Neuron (in vitro differentiated cells): Measurements from ENCODE around the gene SIGLEC10.

Source experiments
- H2AFZ ChIP-seq: one replicate; pipeline ENCODE4 v1.6.1; 2013; ENCODE audit warnings: low read depth, mild to moderate bottlenecking, inconsistent platforms, low read length, moderate library complexity
- H3K27me3 ChIP-seq: one replicate; pipeline ENCODE4 v1.6.1; 2013; ENCODE audit warnings: low read length; ENCODE audit not compliant: insufficient read depth
- H3K36me3 ChIP-seq: one replicate; pipeline ENCODE4 v1.6.1; 2013; ENCODE audit warnings: low read length; ENCODE audit not compliant: insufficient read depth
- H3K4me1 ChIP-seq: one replicate; pipeline ENCODE4 v1.6.1; 2013; ENCODE audit warnings: low read length; ENCODE audit not compliant: insufficient read depth
- H3K4me3 ChIP-seq: 2 replicates; pipeline ENCODE4 v1.5.1; 2013; ENCODE audit warnings: mild to moderate bottlenecking, low read length, moderate library complexity
- H3K9me3 ChIP-seq: one replicate; pipeline ENCODE4 v1.6.1; 2013; ENCODE audit warnings: low read length

SIGLEC10 gene

DNA sequence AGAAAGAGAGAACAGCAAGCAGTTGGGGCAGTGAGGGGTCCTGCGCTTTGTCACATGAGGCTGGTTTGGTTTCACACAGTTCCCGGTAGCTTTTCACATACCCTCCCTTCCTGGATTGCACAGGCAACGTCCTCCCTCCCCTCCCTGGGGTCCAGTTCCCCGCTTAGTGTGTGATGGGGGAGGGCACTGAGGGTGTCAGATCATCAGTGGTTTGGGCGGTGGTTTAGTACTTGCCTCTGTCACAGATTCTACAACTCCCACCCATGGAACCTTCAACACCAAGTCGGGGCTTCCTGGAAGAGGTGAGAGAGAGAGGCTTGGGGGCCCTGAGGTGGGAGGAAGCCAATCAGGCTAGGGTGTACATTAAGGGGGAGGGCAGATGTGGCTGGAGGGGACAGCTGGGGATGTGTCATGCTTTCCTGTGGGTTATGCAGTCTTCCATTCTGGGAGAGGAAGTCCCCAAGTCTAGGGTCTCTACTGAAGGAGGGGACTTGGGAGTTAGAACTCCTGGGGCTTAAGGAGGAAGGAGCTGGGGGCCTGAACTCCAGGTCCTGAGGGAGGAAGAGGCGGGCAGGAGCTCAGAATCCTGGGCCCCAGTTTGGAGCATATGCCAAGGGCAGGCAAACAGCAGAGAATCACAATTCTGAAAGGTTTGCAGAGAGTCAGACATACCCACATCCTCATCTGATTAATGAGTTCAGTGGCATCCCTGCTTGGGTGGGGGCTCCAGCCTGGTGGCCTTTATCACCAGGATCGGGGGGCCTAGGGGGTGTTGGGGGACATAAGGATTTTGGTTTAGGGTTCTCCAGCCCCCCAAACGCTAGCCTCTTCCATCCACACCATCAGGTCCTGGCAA, 44.6 kb downstream of the SIGLEC10 start, which contains the start of gene NKG7:
Gene NKG7 (minus strand): TSS at position 6 of the 856 bp plus-strand sequence. CDS start 119 bp downstream, outside the sequence.
- Histone ChIP-seq H3K4me1 (peaks cover 6% of the 10 kb centered on the region), H3K9me3 (no peaks in the 10 kb centered on the region), H3K4me3 (no peak within 1 kb of the TSS), H2AFZ (no peak within 1 kb of the TSS), H3K36me3 (no peaks in the 10 kb centered on the region), H3K27me3 (peaks cover 7% of the 10 kb centered on the region)

DNA sequence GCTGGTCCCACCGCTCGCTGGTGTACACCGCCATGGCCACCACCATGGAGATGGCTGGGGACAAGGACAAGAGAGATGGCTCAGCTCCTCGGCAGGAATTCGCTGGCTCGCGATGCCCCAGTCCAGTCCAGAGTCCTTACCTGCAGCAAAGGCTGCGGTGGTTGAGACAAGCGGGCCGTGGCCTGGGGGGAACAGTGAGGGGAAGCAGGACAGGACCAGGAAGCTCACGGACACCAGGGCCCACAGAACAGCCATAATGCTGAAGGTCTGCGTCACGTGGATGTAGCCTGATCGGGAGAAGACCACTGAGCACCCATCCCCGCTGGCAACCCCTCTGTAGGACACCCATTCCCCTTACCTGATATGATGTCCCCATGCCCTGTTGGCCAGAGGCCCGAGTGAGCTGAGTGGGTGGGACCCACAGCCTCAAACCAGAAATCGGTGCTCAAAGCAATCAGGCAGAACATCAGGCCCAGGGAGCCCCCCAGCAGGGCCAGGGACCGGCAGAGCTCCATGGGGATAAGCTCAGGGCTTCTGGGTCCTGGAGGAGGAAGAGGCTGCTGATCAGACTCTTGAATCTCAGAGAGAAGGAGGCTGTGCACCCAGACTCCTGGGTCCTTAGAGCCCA, 45.3 kb downstream of the SIGLEC10 start:
- Histone ChIP-seq H3K27me3 (peaks cover 7% of the 10 kb centered on the region), H3K36me3 (no peaks in the 10 kb centered on the region), H3K9me3 (no peaks in the 10 kb centered on the region), H3K4me1 (peaks cover 6% of the 10 kb centered on the region), H2AFZ (no peak overlapping the region), H3K4me3 (no peak overlapping the region)

DNA sequence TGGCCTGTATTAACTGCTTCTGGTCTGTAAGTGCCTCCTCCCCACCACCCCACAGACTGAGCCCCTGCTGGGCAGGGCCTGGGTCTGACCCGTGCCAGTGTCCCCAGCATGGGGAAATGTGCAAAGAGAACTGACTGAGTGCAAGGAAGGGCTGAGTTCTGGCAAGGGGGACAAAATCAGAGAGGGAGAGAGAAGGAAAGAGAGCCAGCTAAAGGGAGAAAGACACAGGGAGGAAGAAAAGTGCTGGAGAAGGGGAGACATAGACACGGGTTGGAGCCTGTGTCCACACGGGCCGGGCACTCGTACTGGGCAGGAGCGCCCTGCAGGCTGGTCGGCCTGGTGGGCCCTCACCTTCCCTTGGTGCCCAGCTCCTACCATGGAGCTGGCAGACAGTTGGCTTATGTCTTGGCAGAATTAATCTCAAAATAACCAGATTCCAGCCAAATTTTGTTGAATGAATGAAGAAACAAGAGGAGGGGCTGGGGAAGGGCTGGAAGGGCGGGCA, 46.2 kb downstream of the SIGLEC10 start:
- H3K36me3 ChIP-seq: no peaks in the 10 kb centered on the region
- H2AFZ ChIP-seq: no peak overlapping the region
- H3K4me1 ChIP-seq: peaks cover 6% of the 10 kb centered on the region

DNA sequence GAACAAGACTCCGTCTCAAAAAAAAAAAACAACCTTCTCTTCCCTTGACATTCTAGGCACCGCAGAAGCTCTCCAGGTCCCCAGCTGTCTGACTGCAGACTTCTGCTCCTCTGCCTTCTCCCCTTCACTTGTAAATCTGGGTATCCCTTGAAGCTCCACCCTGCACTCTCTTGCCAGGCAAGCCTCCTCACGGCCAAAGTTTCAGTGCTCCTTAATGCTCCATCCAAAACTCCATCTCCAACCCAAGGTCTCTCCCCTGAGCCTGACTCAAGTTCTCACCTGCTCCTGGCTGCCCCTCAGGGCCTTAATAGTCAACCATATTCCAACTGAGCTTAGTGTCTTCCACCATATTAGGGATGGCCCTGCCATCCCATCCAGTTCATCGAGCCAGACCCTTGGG, 47.2 kb downstream of the SIGLEC10 start:
- Histone ChIP-seq H3K9me3 (no peaks in the 10 kb centered on the region), H3K4me3 (no peak overlapping the region), H3K4me1 (peaks cover 15% of the 10 kb centered on the region), H2AFZ (no peak overlapping the region), H3K36me3 (no peaks in the 10 kb centered on the region), H3K27me3 (peaks cover 7% of the 10 kb centered on the region)

More for the DNA sequence above, 46.2 kb downstream of the SIGLEC10 start:
- no peaks in the 10 kb centered on the region for H3K9me3 ChIP-seq
- no peak overlapping the region for H3K4me3 ChIP-seq
- H3K27me3 ChIP-seq: peaks cover 7% of the 10 kb centered on the region

DNA sequence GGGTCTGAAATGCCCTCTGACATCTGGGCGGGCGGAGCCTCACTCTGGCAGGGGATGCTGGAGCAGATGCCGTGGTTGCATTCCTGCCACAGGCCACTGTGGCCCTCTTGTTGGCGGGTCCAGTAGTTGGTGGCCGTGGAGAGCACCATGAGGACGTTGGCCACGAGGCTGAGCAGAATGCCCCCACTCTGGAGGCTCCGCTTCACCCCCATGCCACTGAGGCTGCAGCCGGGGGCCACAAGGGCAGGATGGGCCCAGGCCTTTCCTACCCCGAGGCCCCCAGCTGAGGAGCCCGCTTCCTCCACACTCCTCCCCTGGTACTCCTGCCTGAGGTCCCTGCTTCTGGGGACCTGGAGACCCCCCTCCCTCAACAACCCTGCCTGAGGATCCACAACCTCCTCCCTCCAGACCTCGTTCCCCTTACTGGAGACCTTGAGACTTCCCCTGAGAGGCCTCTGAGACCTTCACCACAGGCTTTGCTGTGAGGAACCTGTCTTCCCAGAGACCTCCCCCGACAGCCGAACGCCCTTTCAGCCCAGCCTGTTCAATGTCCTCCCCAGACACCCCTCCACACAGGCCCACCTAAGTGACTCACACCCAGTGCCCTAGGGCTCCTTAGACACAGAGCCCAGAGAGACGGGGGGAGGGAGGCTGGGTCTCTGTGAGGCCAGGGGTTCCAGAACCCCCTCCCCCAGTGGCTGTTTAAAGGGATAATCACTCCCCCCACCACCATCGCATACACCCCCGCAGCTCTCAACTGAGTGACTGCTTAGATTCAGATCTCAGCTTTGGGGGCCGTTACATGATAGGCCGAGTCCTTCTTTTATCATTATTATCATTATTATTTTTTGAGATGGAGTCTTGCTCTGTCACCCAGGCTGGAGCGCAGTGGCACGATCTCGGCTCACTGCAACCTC, 48.8 kb downstream of the SIGLEC10 start, which contains the start of gene CLDND2:
Gene CLDND2 (minus strand): TSS at position 638 of the 917 bp plus-strand sequence. CDS start 426 bp downstream, at position 212.
- H3K36me3 ChIP-seq: no peaks in the 10 kb centered on the region
- H3K9me3 ChIP-seq: no peaks in the 10 kb centered on the region
- peak within 1 kb of the TSS; percentile 64 for H3K4me3 ChIP-seq
- peaks cover 17% of the 10 kb centered on the region for H3K4me1 ChIP-seq
- peaks cover 7% of the 10 kb centered on the region for H3K27me3 ChIP-seq
- H2AFZ ChIP-seq: peak within 1 kb of the TSS; percentile 90

DNA sequence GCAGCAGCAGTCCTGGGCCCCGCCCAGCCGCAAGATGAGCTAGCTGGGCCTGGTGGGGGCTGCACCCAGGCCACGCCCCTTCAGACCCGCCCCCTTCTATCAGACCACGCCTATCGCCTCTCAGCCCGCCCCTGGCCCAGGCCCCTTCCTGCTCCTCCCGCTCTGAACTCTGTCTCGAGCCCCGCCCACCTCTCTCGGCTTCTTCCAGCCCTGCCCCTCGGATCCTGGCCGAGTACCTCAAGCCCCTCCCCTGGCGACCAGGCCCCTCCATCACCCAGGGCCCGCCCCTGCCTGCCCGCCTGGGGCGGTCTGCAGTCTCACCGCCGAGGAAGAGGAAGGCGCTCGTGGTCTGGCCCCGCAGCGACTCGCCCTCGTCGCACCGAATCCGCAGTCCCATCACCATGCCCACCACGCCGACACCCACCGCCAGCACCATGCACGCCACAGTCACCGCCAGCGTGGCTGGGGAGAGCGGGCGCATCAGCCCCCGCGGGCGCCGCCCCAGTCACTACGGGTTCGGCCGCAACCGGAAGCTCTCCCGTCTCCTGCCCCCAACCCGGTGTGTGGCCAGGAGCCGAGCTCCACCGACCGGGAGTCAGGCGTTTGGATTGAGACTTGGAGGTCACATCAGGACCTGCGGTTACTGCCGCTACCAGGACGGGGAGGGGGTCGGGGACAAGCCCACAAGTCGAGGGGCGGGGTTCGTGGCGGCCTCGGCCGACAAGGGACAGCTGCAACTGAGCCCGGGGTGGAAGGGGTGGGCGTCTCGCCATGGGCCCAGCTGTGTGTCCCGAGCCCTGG, 49.7 kb downstream of the SIGLEC10 start:
- Histone ChIP-seq H3K4me1 (peaks cover 17% of the 10 kb centered on the region), H3K27me3 (peaks cover 6% of the 10 kb centered on the region), H3K36me3 (no peaks in the 10 kb centered on the region), H2AFZ (peak overlapping the region; percentile 90), H3K4me3 (peak overlapping the region; percentile 64), H3K9me3 (no peaks in the 10 kb centered on the region)

DNA sequence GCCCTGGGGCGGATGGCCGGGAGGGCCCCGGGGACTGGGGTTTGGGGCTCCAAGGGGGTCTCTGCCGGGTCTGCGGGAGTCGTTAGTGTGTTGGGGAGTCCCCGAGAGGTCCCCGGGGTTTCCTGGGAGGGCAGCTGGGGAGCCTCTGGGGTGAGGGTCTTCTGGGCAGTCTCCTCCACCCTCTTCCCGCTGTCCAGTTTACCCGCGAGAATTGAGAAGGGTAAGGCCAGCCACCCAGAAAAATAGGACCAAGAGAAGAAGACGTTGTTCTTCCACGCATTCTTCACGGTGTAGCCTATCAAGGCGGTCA, 50.2 kb downstream of the SIGLEC10 start:
- Histone ChIP-seq H3K9me3 (no peaks in the 10 kb centered on the region), H3K4me1 (peaks cover 17% of the 10 kb centered on the region), H3K27me3 (peaks cover 4% of the 10 kb centered on the region), H3K4me3 (peak overlapping the region; percentile 64), H3K36me3 (no peaks in the 10 kb centered on the region), H2AFZ (peak overlapping the region; percentile 0)

DNA sequence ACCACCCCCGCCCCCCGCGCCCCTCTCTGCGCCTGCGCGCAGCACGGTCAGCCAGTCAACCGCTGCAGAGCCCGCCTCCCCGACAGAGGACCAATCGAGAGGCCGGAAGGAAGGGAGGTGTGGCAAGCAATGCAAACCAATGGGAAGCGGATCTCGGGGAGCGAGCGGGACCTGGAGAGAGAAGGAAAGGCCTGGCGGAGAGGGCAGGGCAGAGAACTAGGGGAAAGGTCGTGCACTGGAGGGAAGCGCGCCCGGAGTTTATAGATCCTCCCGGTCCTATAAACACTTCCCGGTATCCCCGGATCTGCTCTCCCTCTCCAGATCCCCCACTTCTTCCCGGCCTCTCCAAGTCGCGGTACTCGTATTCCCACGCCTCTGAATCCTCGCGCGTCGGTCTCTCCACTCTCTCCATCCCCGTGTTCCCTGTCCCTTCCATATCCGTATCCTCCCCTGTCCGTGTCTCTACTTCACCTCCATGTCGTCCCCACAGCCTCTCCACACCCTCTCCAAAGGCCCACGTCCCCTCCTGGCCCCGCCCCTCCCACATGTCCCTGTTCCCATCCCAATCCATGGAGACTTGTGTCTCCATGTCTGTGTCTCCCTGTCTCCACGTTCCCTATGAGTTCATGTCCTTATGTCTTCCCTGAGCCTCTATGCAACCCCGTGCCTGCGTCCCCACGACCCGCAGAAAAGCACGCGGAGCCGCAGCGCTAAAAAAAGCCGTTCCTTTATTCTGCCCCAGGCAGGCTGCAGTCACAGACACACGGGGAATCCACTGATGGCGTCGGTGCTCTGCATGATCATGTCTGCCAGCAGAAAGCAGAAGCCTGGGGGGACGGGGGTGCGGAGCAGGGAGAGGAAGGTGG, 50.8 kb downstream of the SIGLEC10 start:
- Histone ChIP-seq H3K9me3 (no peaks in the 10 kb centered on the region), H3K4me3 (peak overlapping the region; percentile 64), H3K36me3 (no peaks in the 10 kb centered on the region), H2AFZ (peak overlapping the region; percentile 0), H3K27me3 (peaks cover 4% of the 10 kb centered on the region), H3K4me1 (peaks cover 17% of the 10 kb centered on the region)

DNA sequence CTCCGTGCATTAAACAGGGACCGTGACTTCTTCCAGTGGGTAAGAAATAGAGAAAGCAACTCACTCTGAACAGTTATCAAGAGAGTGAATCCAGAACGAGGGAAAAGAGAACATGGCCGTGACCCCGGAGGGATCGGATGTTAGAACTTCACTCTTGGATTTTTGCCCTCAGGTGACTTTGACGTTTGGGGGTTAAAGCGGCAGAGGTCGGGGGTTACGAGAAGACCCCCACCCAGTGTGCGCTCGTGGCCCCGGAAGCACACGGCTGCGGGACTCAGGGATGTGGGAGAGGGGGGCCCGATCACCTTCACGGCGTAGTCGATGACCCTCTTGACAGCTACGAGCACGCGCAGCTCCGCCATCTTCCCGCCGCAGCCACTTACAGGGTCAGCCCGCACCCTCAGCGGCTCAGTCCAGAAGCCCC, 51.5 kb downstream of the SIGLEC10 start, which contains the start of gene ETFB:
Gene ETFB (minus strand): TSS at position 424 of the 424 bp plus-strand sequence. CDS start 62 bp downstream, at position 362.
- H3K27me3 ChIP-seq: peaks cover under 1% of the 10 kb centered on the region
- no peaks in the 10 kb centered on the region for H3K9me3 ChIP-seq
- peak within 1 kb of the TSS; percentile 83 for H2AFZ ChIP-seq
- H3K4me1 ChIP-seq: peaks cover 17% of the 10 kb centered on the region
- H3K36me3 ChIP-seq: no peaks in the 10 kb centered on the region
- peak within 1 kb of the TSS; percentile 64 for H3K4me3 ChIP-seq

DNA sequence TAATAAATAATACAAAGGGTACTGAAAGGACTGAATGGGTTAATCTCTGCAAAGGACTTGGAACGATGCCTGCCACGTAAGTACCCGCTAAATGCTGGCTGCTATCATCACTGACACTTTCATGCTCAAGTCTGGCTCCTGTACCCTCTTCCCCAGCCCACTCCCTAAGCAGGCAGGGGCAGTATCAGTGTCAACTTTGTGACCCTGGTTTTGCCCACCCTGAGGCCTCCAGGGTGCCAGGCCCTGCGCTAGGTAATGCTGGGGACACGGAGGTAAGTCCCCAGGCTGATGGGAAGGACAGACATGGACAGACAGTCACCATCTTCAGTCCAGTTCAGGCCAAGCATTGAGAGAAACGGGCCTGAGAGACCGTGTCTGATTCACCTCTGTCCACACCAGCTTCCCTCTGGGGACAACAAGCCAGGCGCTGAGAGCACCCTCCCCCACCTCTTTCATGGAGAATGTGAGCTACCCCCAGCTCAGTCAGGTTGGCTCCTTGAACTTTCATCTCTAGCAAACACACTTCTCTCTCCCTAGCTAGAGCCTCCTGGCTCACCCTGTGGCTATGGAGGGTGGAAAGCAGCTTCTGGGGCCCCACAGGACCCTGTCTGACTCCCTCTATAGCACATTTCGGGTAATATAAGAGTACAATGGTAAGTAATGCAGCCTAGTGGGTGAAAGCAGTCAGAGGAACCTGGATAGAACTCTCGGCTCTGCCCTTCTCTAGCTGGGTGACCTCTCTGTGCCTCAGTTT, 52.1 kb downstream of the SIGLEC10 start:
- H3K9me3 ChIP-seq: no peaks in the 10 kb centered on the region
- peak overlapping the region; percentile 64 for H3K4me3 ChIP-seq
- peak overlapping the region; percentile 83 for H2AFZ ChIP-seq
- peaks cover 17% of the 10 kb centered on the region for H3K4me1 ChIP-seq
- no peaks in the 10 kb centered on the region for H3K36me3 ChIP-seq
- no peaks in the 10 kb centered on the region for H3K27me3 ChIP-seq
